Natural killer cell (primary cell): ENCODE data around the gene TNFRSF11A. TPM values are rescaled to one million over a fixed set of nuclear protein-coding genes. Genes with fewer than 3 reads are reported as not detected.

Source experiments
- ATAC-seq, 3 donors: fragments of 150-1000 bp in 2 of 3; fragments of 200-7000 bp in 1 of 3; cut with Tn5 transposase; 1 replicate in 1 of 3; 2 replicates in 2 of 3; pipeline ENCODE4 v1.10.0; 2021; ENCODE audit warnings: mild to moderate bottlenecking in 2 of 3, moderate library complexity in 2 of 3
- DNase-seq, 2 donors: peaks; one replicate each; pipeline versions ENCODE4 v3.0.0 to v3.0.0-alpha.2; 2013 to 2021; ENCODE audit warnings: mixed read lengths in 1 of 2
- H3K27ac ChIP-seq: one replicate; pipeline ENCODE4 v1.5.1; 2013; ENCODE audit warnings: mild to moderate bottlenecking, low read length
- H3K27me3 ChIP-seq: one replicate; pipeline ENCODE4 v1.6.1; 2013; ENCODE audit warnings: low read length; ENCODE audit not compliant: control insufficient read depth, insufficient read depth
- H3K36me3 ChIP-seq: one replicate; pipeline ENCODE4 v1.6.1; 2013; ENCODE audit warnings: low read length; ENCODE audit not compliant: control insufficient read depth, insufficient read depth
- H3K4me1 ChIP-seq: one replicate; pipeline ENCODE4 v1.6.1; 2013; ENCODE audit warnings: low read length; ENCODE audit not compliant: control insufficient read depth, insufficient read depth
- H3K4me3 ChIP-seq: one replicate; pipeline ENCODE4 v1.5.1; 2013; ENCODE audit warnings: low read length
- H3K9me3 ChIP-seq: one replicate; pipeline ENCODE4 v1.6.1; 2013; ENCODE audit warnings: low read length; ENCODE audit not compliant: control insufficient read depth, insufficient read depth
- H3K27ac Mint-ChIP-seq, 2 donors: one replicate each; pipeline ENCODE4 v1.8.0; 2022; ENCODE audit warnings: mild to moderate bottlenecking in 2 of 2, mixed read lengths in 2 of 2, moderate library complexity in 1 of 2
- H3K27me3 Mint-ChIP-seq, 2 donors: one replicate each; pipeline ENCODE4 v1.8.0; 2022; ENCODE audit warnings: low read depth in 2 of 2, mixed read lengths in 2 of 2
- H3K36me3 Mint-ChIP-seq: one replicate; pipeline ENCODE4 v1.8.0; 2022; ENCODE audit warnings: mixed read lengths
- H3K4me1 Mint-ChIP-seq, 2 donors: one replicate each; pipeline ENCODE4 v1.8.0; 2022; ENCODE audit warnings: mixed read lengths in 2 of 2
- H3K4me3 Mint-ChIP-seq: one replicate; pipeline ENCODE4 v1.8.0; 2022; ENCODE audit warnings: mild to moderate bottlenecking, moderate library complexity, mixed read lengths
- H3K9me3 Mint-ChIP-seq, 2 donors: one replicate each; pipeline ENCODE4 v1.8.0; 2022; ENCODE audit warnings: mixed read lengths in 2 of 2
- CTCF ChIP-seq: fragments of 200-600 bp; IDR thresholded peaks from one replicate; pipeline ENCODE4 v1.8.0; 2022; ENCODE audit warnings: antibody characterized with exemption
- WGBS: methylation state at CpG from one replicate; pipeline ENCODE4 v1.1.7; 2013; ENCODE audit warnings: missing lambda C conversion rate; ENCODE audit not compliant: insufficient coverage; 5-methylcytosine and 5-hydroxymethylcytosine counted together
- intact Hi-C: fragments of 100-400 bp; cut with micrococcal nuclease; formaldehyde crosslinking; loops from one replicate; pipeline ENCODE4 v1.14.2; 2022
- total RNA-seq, 4 donors: library from RNA; stranded (reverse); fragments of 120-200 nt in 1 of 4; gene quantifications; one replicate each; pipeline versions ENCODE4 v1.2.3 to v1.2.4, GENCODE V29; 2013 to 2022

The TNFRSF11A gene
- total RNA-seq, 3 donors from 2014 or later (not counting 1 experiment from before 2014, with no cell fraction given): 6.9 to 10.9 (median 8.8) TPM

- H3K4me1 Mint-ChIP-seq: no peaks in the 10 kb centered on the region
- intact Hi-C loops: no loop called here
- no peak for ATAC-seq
- H3K36me3 ChIP-seq: no peaks in the 10 kb centered on the region
- H3K9me3 ChIP-seq: no peaks in the 10 kb centered on the region
- DNase-seq: no peak
- TF ChIP-seq CTCF: no peak
- H3K27me3 ChIP-seq: no peaks in the 10 kb centered on the region
- no peak overlapping the region for H3K4me3 Mint-ChIP-seq
- no peaks in the 10 kb centered on the region for H3K4me1 ChIP-seq
- WGBS: 34% methylated on average over 11 of the region's 11 CpGs
- no peak overlapping the region for H3K4me3 ChIP-seq
- no peak overlapping the region for H3K27ac ChIP-seq
- H3K9me3 Mint-ChIP-seq: no peaks in the 10 kb centered on the region
- no peaks in the 10 kb centered on the region for H3K36me3 Mint-ChIP-seq
- H3K27ac Mint-ChIP-seq: no peak overlapping the region
- peaks cover 0 to 15% of the 10 kb centered on the region in 2 donors for H3K27me3 Mint-ChIP-seq
Measured at GRCh38 chr18:62437235-62438017, 112.3 kb downstream of the TNFRSF11A start.

GRCh38 chr18:62438018-62438329 lies 112.9 kb downstream of the TNFRSF11A start:
- Histone ChIP-seq H3K4me3 (no peak overlapping the region), H3K27me3 (no peaks in the 10 kb centered on the region), H3K27ac (no peak overlapping the region), H3K36me3 (no peaks in the 10 kb centered on the region), H3K4me1 (no peaks in the 10 kb centered on the region), H3K9me3 (no peaks in the 10 kb centered on the region)
- no peak for TF ChIP-seq CTCF
- intact Hi-C loops: no loop called here
- Mint-ChIP-seq H3K4me3 (no peak overlapping the region), H3K36me3 (no peaks in the 10 kb centered on the region), H3K9me3 (no peaks in the 10 kb centered on the region), H3K27me3 (peaks cover 0 to 15% of the 10 kb centered on the region in 2 donors), H3K4me1 (no peaks in the 10 kb centered on the region), H3K27ac (no peak overlapping the region)
- WGBS: 38% methylated on average over 6 of the region's 10 CpGs
- ATAC-seq: no peak
- DNase-seq: no peak

GRCh38 chr18:62438402-62438801 lies 113.3 kb downstream of the TNFRSF11A start:
- H3K27ac Mint-ChIP-seq: no peak overlapping the region
- H3K36me3 ChIP-seq: no peaks in the 10 kb centered on the region
- no peak overlapping the region for H3K27ac ChIP-seq
- intact Hi-C loops: no loop called here
- no peaks in the 10 kb centered on the region for H3K4me1 ChIP-seq
- H3K27me3 Mint-ChIP-seq: peaks cover 0 to 15% of the 10 kb centered on the region in 2 donors
- no peaks in the 10 kb centered on the region for H3K36me3 Mint-ChIP-seq
- no peak for ATAC-seq
- TF ChIP-seq CTCF: no peak
- no peaks in the 10 kb centered on the region for H3K9me3 Mint-ChIP-seq
- H3K4me3 Mint-ChIP-seq: no peak overlapping the region
- 97% methylated on average over 12 of the region's 12 CpGs for WGBS
- H3K4me1 Mint-ChIP-seq: no peaks in the 10 kb centered on the region
- no peaks in the 10 kb centered on the region for H3K9me3 ChIP-seq
- H3K27me3 ChIP-seq: no peaks in the 10 kb centered on the region
- H3K4me3 ChIP-seq: no peak overlapping the region
- no peak for DNase-seq

- no peaks in the 10 kb centered on the region for H3K36me3 Mint-ChIP-seq
- H3K9me3 ChIP-seq: no peaks in the 10 kb centered on the region
- WGBS: 91% methylated on average over 8 of the region's 8 CpGs
- intact Hi-C loops: no loop called here
- H3K27ac ChIP-seq: no peak overlapping the region
- TF ChIP-seq CTCF: no peak
- no peaks in the 10 kb centered on the region for H3K4me1 ChIP-seq
- H3K9me3 Mint-ChIP-seq: no peaks in the 10 kb centered on the region
- H3K27ac Mint-ChIP-seq: no peak overlapping the region
- no peaks in the 10 kb centered on the region for H3K4me1 Mint-ChIP-seq
- H3K27me3 Mint-ChIP-seq: peaks cover 0 to 15% of the 10 kb centered on the region in 2 donors
- no peaks in the 10 kb centered on the region for H3K27me3 ChIP-seq
- no peaks in the 10 kb centered on the region for H3K36me3 ChIP-seq
- H3K4me3 Mint-ChIP-seq: no peak overlapping the region
- no peak for DNase-seq
- ATAC-seq: no peak
- no peak overlapping the region for H3K4me3 ChIP-seq
Measured at GRCh38 chr18:62438866-62439265, 113.8 kb downstream of the TNFRSF11A start.
